Measurements from ENCODE around the gene LSS.
"Not testable (repeated sequence)": the region's sequence is repeated elsewhere in the genome, so short reads cannot be mapped to it uniquely, and the experiment has no call there.

The LSS gene

GRCh38 chr21:46182548-46183336, 45.8 kb downstream of the LSS start:
- Histone ChIP-seq H3K4me1 (ENCODE audit: control insufficient read depth, insufficient read depth, low read length) (peaks cover 22% of the 10 kb centered on the region), H3K9ac (ENCODE audit: low read length) (no peak overlapping the region), H3K27ac (ENCODE audit: low read depth, low read length) (no peak overlapping the region)

GRCh38 chr21:46181953-46182547, 46.5 kb downstream of the LSS start:
- Histone ChIP-seq H3K36me3 (ENCODE audit: control insufficient read depth, insufficient read depth, low read length) (peaks cover 5% of the 10 kb centered on the region; the same call in 1 of the 2 replicates), H3K4me3 (ENCODE audit: low read depth, low read length) (no peak overlapping the region), H3K9ac (ENCODE audit: low read length) (no peak overlapping the region), H3K27me3 (ENCODE audit: control insufficient read depth, insufficient read depth, low read length) (no peaks in the 10 kb centered on the region), H3K4me1 (ENCODE audit: control insufficient read depth, insufficient read depth, low read length) (peaks cover 21% of the 10 kb centered on the region), H3K9me3 (ENCODE audit: control insufficient read depth, insufficient read depth, low read depth, low read length) (peaks cover 3% of the 10 kb centered on the region; the same call in 1 of the 2 replicates), H3K27ac (ENCODE audit: low read depth, low read length) (no peak overlapping the region)

More at GRCh38 chr21:46182548-46183336, 45.8 kb downstream of the LSS start:
- H3K4me3 ChIP-seq (ENCODE audit: low read depth, low read length): peak overlapping the region; percentile 37; the same call in 1 of the 2 replicates
- no peaks in the 10 kb centered on the region for H3K9me3 ChIP-seq (ENCODE audit: control insufficient read depth, insufficient read depth, low read depth, low read length)
- H3K36me3 ChIP-seq (ENCODE audit: control insufficient read depth, insufficient read depth, low read length): peaks cover 10% of the 10 kb centered on the region
- no peaks in the 10 kb centered on the region for H3K27me3 ChIP-seq (ENCODE audit: control insufficient read depth, insufficient read depth, low read length)

- H3K36me3 ChIP-seq (ENCODE audit: control insufficient read depth, insufficient read depth, low read length): peaks cover 5% of the 10 kb centered on the region; the same call in 1 of the 2 replicates
- peak overlapping the region; percentile 13 for H3K9ac ChIP-seq (ENCODE audit: low read length)
- peaks cover 3% of the 10 kb centered on the region; the same call in 1 of the 2 replicates for H3K9me3 ChIP-seq (ENCODE audit: control insufficient read depth, insufficient read depth, low read depth, low read length)
- H3K27me3 ChIP-seq (ENCODE audit: control insufficient read depth, insufficient read depth, low read length): no peaks in the 10 kb centered on the region
- peaks cover 21% of the 10 kb centered on the region for H3K4me1 ChIP-seq (ENCODE audit: control insufficient read depth, insufficient read depth, low read length)
- 0 out of 2 replicates have a peak overlapping the region, but pooled peaks have one; percentile 16 for H3K4me3 ChIP-seq (ENCODE audit: low read depth, low read length)
- 0 out of 2 replicates have a peak overlapping the region, but pooled peaks have one; percentile 34 for H3K27ac ChIP-seq (ENCODE audit: low read depth, low read length)
These were observed 47.1 kb downstream of the LSS start for GRCh38 chr21:46181436-46181835.

GRCh38 chr21:46180778-46181391, 47.7 kb downstream of the LSS start:
- H3K4me3 ChIP-seq (ENCODE audit: low read depth, low read length): 0 out of 2 replicates have a peak overlapping the region, but pooled peaks have one; percentile 16
- H3K36me3 ChIP-seq (ENCODE audit: control insufficient read depth, insufficient read depth, low read length): peaks cover 5% of the 10 kb centered on the region; the same call in 1 of the 2 replicates
- peak overlapping the region; percentile 34; the same call in 1 of the 2 replicates for H3K27ac ChIP-seq (ENCODE audit: low read depth, low read length)
- peak overlapping the region; percentile 13 for H3K9ac ChIP-seq (ENCODE audit: low read length)
- H3K9me3 ChIP-seq (ENCODE audit: control insufficient read depth, insufficient read depth, low read depth, low read length): peaks cover 3% of the 10 kb centered on the region; the same call in 1 of the 2 replicates
- peaks cover 21% of the 10 kb centered on the region for H3K4me1 ChIP-seq (ENCODE audit: control insufficient read depth, insufficient read depth, low read length)
- H3K27me3 ChIP-seq (ENCODE audit: control insufficient read depth, insufficient read depth, low read length): no peaks in the 10 kb centered on the region

DNA sequence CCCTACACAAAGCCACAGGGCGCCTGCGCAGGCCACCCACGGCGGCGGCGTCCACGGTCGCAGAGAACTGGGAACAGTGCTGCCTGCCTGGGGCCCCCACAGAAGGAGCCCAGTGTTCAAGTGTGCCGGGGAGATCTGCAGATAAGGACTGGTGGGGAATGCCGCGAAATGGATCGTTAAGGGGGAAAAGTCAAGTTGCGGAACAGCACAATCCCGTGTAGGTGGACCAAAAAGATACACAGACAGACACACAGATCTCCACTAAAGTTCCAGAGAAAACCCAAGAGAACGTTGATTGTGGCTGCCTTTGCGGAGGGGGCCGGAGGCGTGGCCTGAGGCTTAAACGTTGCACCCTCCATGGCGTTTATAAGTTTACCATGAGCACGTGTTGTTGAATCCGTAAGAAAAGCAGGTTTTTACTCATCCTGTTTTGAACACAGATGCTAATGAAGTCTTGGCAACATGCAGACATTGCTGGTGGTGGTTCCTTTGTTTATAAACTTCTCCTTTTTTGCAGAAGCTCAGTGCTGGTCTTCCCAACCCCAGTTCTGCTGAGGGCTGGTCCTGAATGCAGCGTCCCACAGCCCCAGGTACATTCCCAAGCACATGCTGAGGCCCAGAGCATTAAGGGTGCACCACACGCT, 48.4 kb downstream of the LSS start:
- Histone ChIP-seq H3K27ac (ENCODE audit: low read depth, low read length) (0 out of 2 replicates have a peak overlapping the region, but pooled peaks have one; percentile 34), H3K27me3 (ENCODE audit: control insufficient read depth, insufficient read depth, low read length) (no peaks in the 10 kb centered on the region), H3K36me3 (ENCODE audit: control insufficient read depth, insufficient read depth, low read length) (peaks cover 5% of the 10 kb centered on the region; the same call in 1 of the 2 replicates), H3K4me3 (ENCODE audit: low read depth, low read length) (no peak overlapping the region), H3K9ac (ENCODE audit: low read length) (no peak overlapping the region), H3K9me3 (ENCODE audit: control insufficient read depth, insufficient read depth, low read depth, low read length) (peaks cover 3% of the 10 kb centered on the region; the same call in 1 of the 2 replicates), H3K4me1 (ENCODE audit: control insufficient read depth, insufficient read depth, low read length) (peaks cover 21% of the 10 kb centered on the region)

GRCh38 chr21:46179708-46180078, 48.9 kb downstream of the LSS start:
- Histone ChIP-seq H3K9me3 (ENCODE audit: control insufficient read depth, insufficient read depth, low read depth, low read length) (peaks cover 3% of the 10 kb centered on the region; the same call in 1 of the 2 replicates), H3K36me3 (ENCODE audit: control insufficient read depth, insufficient read depth, low read length) (peaks cover 5% of the 10 kb centered on the region; the same call in 1 of the 2 replicates), H3K4me3 (ENCODE audit: low read depth, low read length) (no peak overlapping the region), H3K9ac (ENCODE audit: low read length) (no peak overlapping the region), H3K27me3 (ENCODE audit: control insufficient read depth, insufficient read depth, low read length) (no peaks in the 10 kb centered on the region), H3K4me1 (ENCODE audit: control insufficient read depth, insufficient read depth, low read length) (peaks cover 21% of the 10 kb centered on the region), H3K27ac (ENCODE audit: low read depth, low read length) (0 out of 2 replicates have a peak overlapping the region, but pooled peaks have one; percentile 34)

DNA sequence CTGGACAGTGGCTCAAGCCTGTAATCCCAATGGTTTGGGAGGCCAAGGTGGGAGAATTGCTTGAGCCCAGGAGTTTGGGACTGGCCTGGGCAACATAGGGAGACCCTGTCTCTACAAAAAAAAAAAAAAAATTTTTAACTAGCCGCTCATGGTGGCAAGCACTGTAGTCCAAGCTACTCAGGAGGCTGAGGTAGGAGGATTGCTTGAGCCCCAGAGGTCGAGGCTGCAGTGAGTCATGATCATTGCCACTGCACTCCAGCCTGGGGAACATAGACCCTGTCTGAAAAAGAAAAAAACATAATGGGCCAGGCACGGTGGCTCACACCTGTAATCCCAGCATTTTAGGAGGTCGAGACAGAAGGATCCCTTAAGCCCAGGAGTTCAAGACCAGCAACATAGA, 49.6 kb downstream of the LSS start:
- Histone ChIP-seq H3K4me3 (ENCODE audit: low read depth, low read length) (no peak overlapping the region), H3K9me3 (ENCODE audit: control insufficient read depth, insufficient read depth, low read depth, low read length) (peaks cover 3% of the 10 kb centered on the region; the same call in 1 of the 2 replicates), H3K27me3 (ENCODE audit: control insufficient read depth, insufficient read depth, low read length) (no peaks in the 10 kb centered on the region), H3K9ac (ENCODE audit: low read length) (no peak overlapping the region), H3K36me3 (ENCODE audit: control insufficient read depth, insufficient read depth, low read length) (peaks cover 5% of the 10 kb centered on the region; the same call in 1 of the 2 replicates), H3K27ac (ENCODE audit: low read depth, low read length) (no peak overlapping the region), H3K4me1 (ENCODE audit: control insufficient read depth, insufficient read depth, low read length) (peaks cover 21% of the 10 kb centered on the region)

DNA sequence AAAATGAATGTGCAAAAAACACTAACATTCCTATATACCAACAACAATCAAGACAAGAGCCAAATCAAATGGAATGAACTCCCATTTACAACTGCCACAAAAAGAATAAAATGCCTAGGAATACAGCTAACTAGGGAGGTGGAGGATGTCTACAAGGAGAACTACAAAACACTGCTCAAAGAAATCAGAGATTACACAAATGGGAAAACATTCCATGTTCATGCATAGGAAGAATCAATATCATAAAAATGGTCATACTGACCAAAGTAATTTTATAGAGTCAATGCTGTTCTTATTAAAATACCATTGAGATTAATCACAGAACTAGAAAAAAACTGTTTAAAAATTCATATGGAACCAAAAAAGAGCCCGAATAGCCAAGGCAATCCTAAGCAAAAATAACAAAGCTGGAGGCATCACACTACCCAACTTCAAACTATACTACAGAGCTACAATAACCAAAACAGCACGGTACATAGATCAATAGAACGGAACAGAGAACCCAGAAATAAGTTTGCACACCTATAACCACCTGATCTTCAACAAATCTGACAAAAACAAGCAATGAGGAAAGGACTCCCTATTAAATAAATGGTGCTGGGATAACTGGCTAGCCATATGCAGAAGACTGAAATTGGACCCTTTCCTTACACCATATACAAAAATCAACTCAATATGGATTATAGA, 52.0 kb downstream of the LSS start:
- H3K9ac ChIP-seq (ENCODE audit: low read length); H3K27me3 ChIP-seq (ENCODE audit: control insufficient read depth, insufficient read depth, low read length); H3K9me3 ChIP-seq (ENCODE audit: control insufficient read depth, insufficient read depth, low read depth, low read length); H3K4me3 ChIP-seq (ENCODE audit: low read depth, low read length); H3K27ac ChIP-seq (ENCODE audit: low read depth, low read length); H3K36me3 ChIP-seq (ENCODE audit: control insufficient read depth, insufficient read depth, low read length): not testable (repeated sequence)
- H3K4me1 ChIP-seq (ENCODE audit: control insufficient read depth, insufficient read depth, low read length): peaks cover 15% of the 10 kb centered on the region

DNA sequence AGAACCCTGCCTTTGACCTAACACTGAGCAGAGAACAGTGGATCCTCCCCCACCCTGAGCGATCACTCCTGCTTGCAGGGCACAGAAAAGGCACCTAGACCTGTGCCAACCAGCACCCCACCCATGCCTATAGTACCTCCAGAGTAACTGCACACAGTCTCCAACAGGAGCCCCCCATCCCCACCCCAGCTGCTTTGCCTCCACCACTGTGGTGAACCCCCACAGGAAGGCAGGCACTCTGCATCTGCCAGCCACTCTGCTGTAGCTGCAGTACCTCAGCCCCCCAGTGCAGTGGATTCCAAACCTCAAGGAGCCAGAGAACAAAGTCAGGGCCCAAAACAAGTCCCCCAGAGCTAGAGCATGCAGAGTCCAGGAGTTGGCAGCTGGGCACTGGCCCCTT, 55.0 kb downstream of the LSS start:
- Histone ChIP-seq H3K9me3 (ENCODE audit: control insufficient read depth, insufficient read depth, low read depth, low read length) (peaks cover 3% of the 10 kb centered on the region; the same call in 1 of the 2 replicates), H3K4me1 (ENCODE audit: control insufficient read depth, insufficient read depth, low read length) (no peaks in the 10 kb centered on the region), H3K4me3 (ENCODE audit: low read depth, low read length) (no peak overlapping the region), H3K9ac (ENCODE audit: low read length) (no peak overlapping the region), H3K27me3 (ENCODE audit: control insufficient read depth, insufficient read depth, low read length) (no peaks in the 10 kb centered on the region), H3K27ac (ENCODE audit: low read depth, low read length) (no peak overlapping the region), H3K36me3 (ENCODE audit: control insufficient read depth, insufficient read depth, low read length) (peaks cover under 1% of the 10 kb centered on the region; the same call in 1 of the 2 replicates)

All from HUES6 (cell line).